Nephron progenitor cell (in vitro differentiated cells): ENCODE measurements around the gene KCNJ12.

Experiments used
- DNase-seq: peaks from one replicate; pipeline ENCODE4 v3.0.0; 2021
- H3K27ac Mint-ChIP-seq: 2 replicates; pipeline ENCODE4 v1.8.0; 2021; ENCODE audit warnings: mild to moderate bottlenecking, moderate library complexity, mixed read lengths
- H3K27me3 Mint-ChIP-seq: 2 replicates; pipeline ENCODE4 v1.8.0; 2021; ENCODE audit warnings: mild to moderate bottlenecking, low read depth, mixed read lengths; ENCODE audit not compliant: poor library complexity
- H3K36me3 Mint-ChIP-seq: 2 replicates; pipeline ENCODE4 v1.8.0; 2021; ENCODE audit warnings: low read depth, mixed read lengths
- H3K4me1 Mint-ChIP-seq: 2 replicates; pipeline ENCODE4 v1.8.0; 2021; ENCODE audit warnings: mixed read lengths
- H3K4me3 Mint-ChIP-seq: 2 replicates; pipeline ENCODE4 v1.8.0; 2021; ENCODE audit warnings: mild to moderate bottlenecking, moderate library complexity, mixed read lengths
- H3K9me3 Mint-ChIP-seq: 2 replicates; pipeline ENCODE4 v1.8.0; 2021; ENCODE audit warnings: mild to moderate bottlenecking, moderate library complexity, mixed read lengths
- CTCF ChIP-seq: fragments of 200-600 bp; sonication (generic); IDR thresholded peaks from 2 replicates; pipeline ENCODE4 v1.5.0; 2021; ENCODE audit warnings: antibody characterized with exemption

KCNJ12 gene

GRCh38 chr17:21351366-21352065 is 24.6 kb upstream of the KCNJ12 start:
- H3K27me3 Mint-ChIP-seq = peaks cover 28% of the 10 kb centered on the region
- TF ChIP-seq CTCF = no peak
- peaks cover 51% of the 10 kb centered on the region for H3K4me1 Mint-ChIP-seq
- no peak overlapping the region for H3K4me3 Mint-ChIP-seq
- H3K36me3 Mint-ChIP-seq = no peaks in the 10 kb centered on the region
- H3K27ac Mint-ChIP-seq = no peak overlapping the region
- DNase-seq = no peak
- peaks cover 4% of the 10 kb centered on the region for H3K9me3 Mint-ChIP-seq

GRCh38 chr17:21352221-21352980 is 23.8 kb upstream of the KCNJ12 start:
- Mint-ChIP-seq H3K9me3 (peaks cover 4% of the 10 kb centered on the region), H3K27me3 (peaks cover 33% of the 10 kb centered on the region)

GRCh38 chr17:21352981-21353265 is 23.2 kb upstream of the KCNJ12 start:
- H3K27me3 Mint-ChIP-seq = peaks cover 33% of the 10 kb centered on the region
- TF ChIP-seq CTCF = no peak
- H3K4me1 Mint-ChIP-seq = peaks cover 65% of the 10 kb centered on the region
- no peak overlapping the region for H3K27ac Mint-ChIP-seq
- no peak for DNase-seq
- peaks cover 4% of the 10 kb centered on the region for H3K9me3 Mint-ChIP-seq
- H3K36me3 Mint-ChIP-seq = no peaks in the 10 kb centered on the region
- H3K4me3 Mint-ChIP-seq = peak overlapping the region; percentile 25

More at GRCh38 chr17:21352221-21352980, 23.8 kb upstream of the KCNJ12 start:
- no peak overlapping the region for H3K27ac Mint-ChIP-seq
- no peaks in the 10 kb centered on the region for H3K36me3 Mint-ChIP-seq
- peaks cover 60% of the 10 kb centered on the region for H3K4me1 Mint-ChIP-seq
- DNase-seq = no peak
- no peak for TF ChIP-seq CTCF
- no peak overlapping the region for H3K4me3 Mint-ChIP-seq

GRCh38 chr17:21353326-21354010 is 22.7 kb upstream of the KCNJ12 start:
- Mint-ChIP-seq H3K27me3 (peaks cover 35% of the 10 kb centered on the region), H3K36me3 (no peaks in the 10 kb centered on the region), H3K9me3 (peaks cover 4% of the 10 kb centered on the region), H3K4me1 (peaks cover 70% of the 10 kb centered on the region), H3K27ac (no peak overlapping the region), H3K4me3 (no peak overlapping the region)
- DNase-seq = no peak
- TF ChIP-seq CTCF = no peak

GRCh38 chr17:21354796-21355385 is 21.3 kb upstream of the KCNJ12 start:
- no peak for TF ChIP-seq CTCF
- H3K27ac Mint-ChIP-seq = peak overlapping the region; percentile 1
- H3K4me1 Mint-ChIP-seq = peaks cover 75% of the 10 kb centered on the region
- H3K9me3 Mint-ChIP-seq = peaks cover 2% of the 10 kb centered on the region
- no peaks in the 10 kb centered on the region for H3K36me3 Mint-ChIP-seq
- H3K4me3 Mint-ChIP-seq = peak overlapping the region; percentile 26
- DNase-seq = no peak
- H3K27me3 Mint-ChIP-seq = peaks cover 35% of the 10 kb centered on the region
